Loucy (cell line): ENCODE results near the gene PVALEF.

Experiments used
- EZH2phosphoT487 ChIP-seq: fragments of 200-600 bp; IDR thresholded peaks from 2 replicates; pipeline ENCODE4 v1.6.1; 2018; ENCODE audit warnings: antibody characterized with exemption, mild to moderate bottlenecking, moderate library complexity, borderline replicate concordance
- TF ChIP-seq, protein P1 (sequence below): fragments of 200-600 bp; sonication (generic); conservative IDR thresholded peaks from 2 replicates; pipeline ENCODE4 v1.5.1; 2014; ENCODE audit warnings: mild to moderate bottlenecking, antibody characterized with exemption, low read length

- TF ChIP-seq, protein P1, sequence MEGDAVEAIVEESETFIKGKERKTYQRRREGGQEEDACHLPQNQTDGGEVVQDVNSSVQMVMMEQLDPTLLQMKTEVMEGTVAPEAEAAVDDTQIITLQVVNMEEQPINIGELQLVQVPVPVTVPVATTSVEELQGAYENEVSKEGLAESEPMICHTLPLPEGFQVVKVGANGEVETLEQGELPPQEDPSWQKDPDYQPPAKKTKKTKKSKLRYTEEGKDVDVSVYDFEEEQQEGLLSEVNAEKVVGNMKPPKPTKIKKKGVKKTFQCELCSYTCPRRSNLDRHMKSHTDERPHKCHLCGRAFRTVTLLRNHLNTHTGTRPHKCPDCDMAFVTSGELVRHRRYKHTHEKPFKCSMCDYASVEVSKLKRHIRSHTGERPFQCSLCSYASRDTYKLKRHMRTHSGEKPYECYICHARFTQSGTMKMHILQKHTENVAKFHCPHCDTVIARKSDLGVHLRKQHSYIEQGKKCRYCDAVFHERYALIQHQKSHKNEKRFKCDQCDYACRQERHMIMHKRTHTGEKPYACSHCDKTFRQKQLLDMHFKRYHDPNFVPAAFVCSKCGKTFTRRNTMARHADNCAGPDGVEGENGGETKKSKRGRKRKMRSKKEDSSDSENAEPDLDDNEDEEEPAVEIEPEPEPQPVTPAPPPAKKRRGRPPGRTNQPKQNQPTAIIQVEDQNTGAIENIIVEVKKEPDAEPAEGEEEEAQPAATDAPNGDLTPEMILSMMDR = no peak
- no peak for TF ChIP-seq EZH2phosphoT487
Measured at GRCh38 chr17:81213978-81214377, 48.7 kb downstream of the PVALEF start.
